HL-60 (cell line): ENCODE measurements around the gene ADD2.
"Not testable (repeated sequence)": the region's sequence is repeated elsewhere in the genome, so short reads cannot be mapped to it uniquely, and the experiment has no call there.

Experiments
- DNase-seq, 2 experiments: peaks; one replicate each; pipeline ENCODE4 v3.0.0-alpha.2; 2010 to 2020; ENCODE audit warnings: low read depth in 1 of 2, low spot score in 1 of 2
- H3K27ac ChIP-seq: fragments of 250-450 bp; sonication (Bioruptor Pico); replicated peaks from 2 replicates; pipeline ENCODE4 v1.5.1; 2020; ENCODE audit warnings: mild to moderate bottlenecking, moderate library complexity
- H3K27me3 ChIP-seq: fragments of 250-450 bp; sonication (Bioruptor Pico); 2 replicates; pipeline ENCODE4 v1.5.1; 2021; ENCODE audit warnings: mild to moderate bottlenecking, moderate library complexity; ENCODE audit not compliant: insufficient read depth, poor library complexity, severe bottlenecking
- H3K4me3 ChIP-seq: replicated peaks from 2 replicates; pipeline ENCODE4 v1.5.1; 2011; ENCODE audit warnings: mild to moderate bottlenecking, control low read depth, low read length; ENCODE audit not compliant: insufficient read depth
- CTCF ChIP-seq: IDR thresholded peaks from one replicate; pipeline ENCODE4 v1.5.1; 2011; ENCODE audit warnings: low read length, control low read depth, inconsistent platforms; ENCODE audit not compliant: insufficient read depth
- GABPA ChIP-seq: IDR thresholded peaks from 2 replicates; pipeline ENCODE4 v1.6.1; 2012; ENCODE audit warnings: low read depth
- POLR2AphosphoS5 ChIP-seq: IDR thresholded peaks from 2 replicates; pipeline ENCODE4 v1.6.1; 2012; ENCODE audit warnings: low read depth
- REST ChIP-seq: IDR thresholded peaks from 2 replicates; pipeline ENCODE4 v1.6.1; 2012; ENCODE audit warnings: low read depth; ENCODE audit not compliant: insufficient replicate concordance
- SPI1 ChIP-seq: IDR thresholded peaks from 2 replicates; pipeline ENCODE4 v1.6.1; 2012; ENCODE audit warnings: low read depth, mild to moderate bottlenecking, borderline replicate concordance

Gene ADD2

DNA sequence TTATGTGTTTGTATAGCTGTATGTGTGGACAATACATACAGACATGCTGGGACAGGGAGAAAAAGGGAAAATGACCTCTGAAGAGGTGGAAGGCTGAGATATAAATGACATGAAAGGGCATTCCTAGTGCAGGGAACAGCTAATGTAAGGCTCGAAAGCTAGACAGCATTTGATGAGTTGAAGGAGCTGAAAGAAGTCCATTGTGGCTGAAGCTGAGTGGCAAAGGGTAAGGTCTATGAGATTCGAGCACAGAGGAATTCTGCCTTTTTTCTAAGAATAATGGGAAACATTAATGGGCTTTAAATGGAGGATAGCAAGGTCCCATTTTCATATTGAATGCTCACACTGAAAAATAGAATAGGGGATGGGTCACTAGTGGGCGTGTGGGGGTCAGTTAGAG, 23.6 kb downstream of the ADD2 start:
- H3K27me3 ChIP-seq: no peaks in the 10 kb centered on the region
- no peak overlapping the region for H3K27ac ChIP-seq
- no peak for TF ChIP-seq REST
- no peak for TF ChIP-seq POLR2AphosphoS5
- TF ChIP-seq GABPA: no peak
- TF ChIP-seq CTCF: no peak
- TF ChIP-seq SPI1: no peak
- no peak overlapping the region for H3K4me3 ChIP-seq
- DNase-seq: no peak

- Histone ChIP-seq H3K4me3 (no peak overlapping the region), H3K27me3 (no peaks in the 10 kb centered on the region), H3K27ac (no peak overlapping the region)
- DNase-seq: no peak
- TF ChIP-seq REST (no peak), CTCF (no peak), POLR2AphosphoS5 (no peak), SPI1 (no peak), GABPA (no peak)
Observed at GRCh38 chr2:70743677-70744076, 24.3 kb downstream of the ADD2 start.

- no peak overlapping the region for H3K4me3 ChIP-seq
- DNase-seq: no peak
- H3K27me3 ChIP-seq: no peaks in the 10 kb centered on the region
- no peak for TF ChIP-seq GABPA
- no peak overlapping the region for H3K27ac ChIP-seq
Observed at GRCh38 chr2:70743068-70743467, 24.9 kb downstream of the ADD2 start.

DNA sequence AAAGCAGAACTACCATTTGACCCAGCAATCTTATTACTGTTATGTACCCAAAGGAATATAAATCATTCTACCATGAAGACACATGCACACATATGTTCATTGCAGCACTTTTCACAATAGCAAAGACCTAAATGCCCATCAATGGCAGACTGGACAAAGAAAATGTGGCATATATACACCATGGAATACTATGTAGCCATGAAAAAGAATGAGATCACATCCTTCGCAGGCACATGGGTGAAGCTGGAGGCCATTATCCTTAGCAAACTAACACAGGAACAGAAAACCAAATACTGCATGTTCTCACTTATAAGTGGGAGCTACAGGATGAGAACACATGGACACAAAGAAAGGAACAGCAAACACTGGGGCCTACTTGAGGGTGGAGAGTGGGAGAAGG, 28.5 kb downstream of the ADD2 start:
- not testable (repeated sequence) for H3K4me3 ChIP-seq, H3K27me3 ChIP-seq, H3K27ac ChIP-seq, DNase-seq

GRCh38 chr2:70738159-70738558, 29.8 kb downstream of the ADD2 start:
- DNase-seq: no peak
- Histone ChIP-seq H3K4me3 (no peak overlapping the region), H3K27me3 (no peaks in the 10 kb centered on the region), H3K27ac (no peak overlapping the region)
- TF ChIP-seq CTCF (no peak), GABPA (no peak), SPI1 (no peak), POLR2AphosphoS5 (no peak), REST (no peak)
